GM13977 (cell line): Measurements from ENCODE around the gene SLC4A1.
A peak's percentile ranks its signal among the peaks of the same experiment; 100 is the strongest.

Experiments used
- DNase-seq: peaks from one replicate; pipeline ENCODE4 v3.0.0; 2012; ENCODE audit warnings: low spot score
- CTCF ChIP-seq: IDR thresholded peaks from 2 replicates; pipeline ENCODE4 v1.5.1; 2012; ENCODE audit warnings: mild to moderate bottlenecking, control low read depth; ENCODE audit not compliant: insufficient read depth; ENCODE audit errors: extremely low read depth, missing control alignments
- in situ Hi-C: fragments of 300-500 bp; cut with MboI; formaldehyde crosslinking; loops from one replicate; pipeline ENCODE4 v1.12.0; 2022; ENCODE audit warnings: low sequenced_read_pairs, low pct_unique_long_range_greater_than_20kb, mixed read lengths, inconsistent platforms; ENCODE audit not compliant: unreplicated experiment

Gene SLC4A1

DNA sequence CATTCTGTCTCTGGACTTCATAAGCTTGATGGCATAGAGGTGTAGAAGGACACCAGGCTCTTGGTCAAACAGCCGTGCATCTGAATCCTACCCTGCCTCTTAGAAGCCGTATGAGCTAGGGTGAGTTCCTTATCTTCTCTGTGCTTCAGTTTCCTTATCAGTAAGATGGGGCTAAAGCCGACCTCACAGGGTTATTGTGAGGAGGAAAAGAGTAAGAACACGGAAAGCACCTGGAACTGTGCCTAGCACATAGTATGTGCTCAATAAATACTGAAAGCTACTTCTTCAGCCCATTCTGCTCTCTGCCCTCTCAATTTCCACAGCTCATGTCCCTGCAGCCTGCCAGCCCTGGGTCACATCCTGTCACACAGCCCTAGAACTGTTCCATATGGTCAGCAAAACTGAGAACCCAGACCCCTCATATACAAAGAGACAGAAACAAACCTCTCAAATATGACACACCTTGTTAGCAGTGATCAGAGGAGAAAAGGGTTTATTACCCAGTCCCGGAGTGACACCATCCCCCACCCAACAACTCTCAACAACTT is 31.4 kb downstream of the SLC4A1 start:
- peak; percentile 31 for DNase-seq
- in situ Hi-C loops, result no loop called here
- no peak for TF ChIP-seq CTCF

DNA sequence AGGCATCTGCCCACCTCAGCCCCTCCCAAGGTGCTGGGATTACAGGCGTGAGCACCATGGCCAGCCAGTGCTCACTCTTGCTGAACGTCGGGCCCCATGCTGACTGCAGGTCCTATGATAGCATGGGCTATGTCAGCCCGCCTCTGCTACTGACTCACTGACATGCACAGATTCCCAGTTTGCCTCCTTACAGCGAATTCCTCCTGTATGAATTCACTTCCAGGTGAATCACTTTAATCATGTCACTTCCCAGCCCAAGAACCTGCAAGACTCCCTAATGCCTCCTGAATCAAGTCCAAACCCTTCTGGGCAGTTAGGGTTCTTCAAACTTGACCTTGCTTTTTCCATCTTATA is 32.4 kb downstream of the SLC4A1 start:
- in situ Hi-C loops, result no loop called here

DNA sequence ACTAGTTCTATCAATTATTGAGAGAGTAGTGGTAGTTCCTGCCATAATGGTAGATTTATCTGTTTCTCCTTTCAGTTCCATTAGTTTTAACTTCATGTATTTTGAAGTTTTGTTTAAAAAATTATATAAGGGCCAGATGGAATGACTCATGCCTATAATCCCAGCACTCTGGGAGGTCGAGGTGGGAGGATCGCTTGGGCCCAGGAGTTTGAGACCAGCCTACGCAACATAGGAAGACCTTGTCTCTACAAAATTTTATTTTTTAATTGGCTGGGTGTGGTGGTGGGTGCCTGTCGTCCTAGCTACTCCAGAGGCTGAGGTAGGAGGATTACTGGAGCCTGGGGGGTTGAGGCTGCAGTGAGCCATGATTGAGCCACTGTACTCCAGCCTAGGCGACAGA is 34.4 kb downstream of the SLC4A1 start:
- TF ChIP-seq CTCF, result no peak
- DNase-seq, result no peak
- in situ Hi-C loops, result no loop called here

More for the DNA sequence above, 32.4 kb downstream of the SLC4A1 start:
- TF ChIP-seq CTCF, result no peak
- no peak for DNase-seq

DNA sequence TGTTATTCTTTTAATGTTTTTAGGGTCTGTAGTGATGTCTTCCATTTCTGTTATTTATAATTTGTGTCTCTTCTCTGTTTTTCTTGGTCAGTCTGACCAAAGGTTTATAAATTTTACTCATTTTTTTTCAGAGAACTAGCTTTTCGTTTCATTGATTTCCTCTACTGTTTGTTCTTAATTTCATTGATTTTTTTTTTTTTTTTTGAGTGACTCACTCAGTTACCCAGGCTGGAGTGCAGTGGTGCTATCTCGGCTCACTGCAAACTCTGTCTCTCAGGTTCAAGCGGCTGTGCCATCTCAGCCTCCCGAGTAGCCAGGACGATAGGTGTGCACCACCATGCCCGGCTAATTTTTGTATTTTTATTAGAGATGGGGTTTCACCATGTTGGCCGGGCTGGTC is 35.9 kb downstream of the SLC4A1 start:
- DNase-seq, result no peak
- TF ChIP-seq CTCF, result no peak
- in situ Hi-C loops, result no loop called here

DNA sequence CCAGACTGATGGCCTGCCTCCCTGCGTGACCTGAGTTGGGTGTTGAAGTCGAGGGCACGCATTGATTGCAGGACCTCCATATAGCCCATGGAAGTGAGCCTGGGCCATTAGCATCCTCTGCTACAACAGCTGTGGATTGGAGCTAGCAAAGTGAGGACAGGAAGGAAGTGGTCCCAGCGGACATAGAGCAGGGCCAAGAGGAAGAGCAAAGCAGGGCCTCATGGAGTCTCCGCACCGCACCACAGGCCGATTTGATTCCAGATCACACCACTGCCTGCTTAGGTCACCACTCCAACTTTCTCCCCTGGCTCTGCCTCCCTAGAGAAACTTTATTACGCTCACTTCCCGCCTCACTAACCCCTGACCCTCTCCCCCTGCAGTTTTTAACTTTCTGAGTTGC is 37.8 kb downstream of the SLC4A1 start:
- no peak for DNase-seq
- in situ Hi-C loops, result no loop called here
- TF ChIP-seq CTCF, result no peak

DNA sequence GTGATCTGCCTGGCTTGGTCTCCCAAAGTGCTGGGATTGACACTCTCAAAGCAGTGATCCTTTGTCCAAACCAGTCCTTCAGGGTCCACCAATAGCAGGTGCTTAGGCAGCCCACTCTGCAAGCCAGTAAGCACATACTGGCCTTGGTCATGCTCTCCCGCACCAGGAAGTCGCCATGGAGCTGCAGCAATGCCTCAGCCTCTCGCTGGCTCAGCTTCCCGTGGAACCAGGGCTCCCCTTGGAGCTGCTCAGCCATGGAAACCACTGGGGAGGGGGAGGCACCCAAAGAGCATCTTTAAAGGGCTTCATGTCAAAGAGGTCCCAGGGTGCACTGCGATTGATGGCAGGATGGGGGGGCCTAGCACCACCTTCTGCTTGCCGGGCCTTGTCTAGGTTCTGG is 38.8 kb downstream of the SLC4A1 start:
- no peak for DNase-seq
- in situ Hi-C loops, result no loop called here
- TF ChIP-seq CTCF, result no peak
